Cardiac fibroblast (primary cell): ENCODE measurements around the gene SUGCT.
A peak's percentile ranks its signal among the peaks of the same experiment; 100 is the strongest.
"Not testable (repeated sequence)": the region's sequence is repeated elsewhere in the genome, so short reads cannot be mapped to it uniquely, and the experiment has no call there.

ENCODE experiments used
- DNase-seq, 2 donors: peaks; one replicate each; pipeline versions ENCODE4 v3.0.0 to v3.0.0-alpha.2; 2010; ENCODE audit warnings: low read depth in 2 of 2
- H3K4me3 ChIP-seq, 2 donors: replicated peaks in 1 of 2; 1 replicate in 1 of 2; 2 replicates in 1 of 2; pipeline ENCODE4 v1.5.1; 2011; ENCODE audit warnings: low read depth in 2 of 2, low read length in 2 of 2, mild to moderate bottlenecking in 2 of 2, moderate library complexity in 1 of 2
- CTCF ChIP-seq: IDR thresholded peaks from one replicate; pipeline ENCODE4 v1.5.1; 2011; ENCODE audit warnings: low read depth, mild to moderate bottlenecking, low read length, inconsistent platforms

The SUGCT gene

DNA sequence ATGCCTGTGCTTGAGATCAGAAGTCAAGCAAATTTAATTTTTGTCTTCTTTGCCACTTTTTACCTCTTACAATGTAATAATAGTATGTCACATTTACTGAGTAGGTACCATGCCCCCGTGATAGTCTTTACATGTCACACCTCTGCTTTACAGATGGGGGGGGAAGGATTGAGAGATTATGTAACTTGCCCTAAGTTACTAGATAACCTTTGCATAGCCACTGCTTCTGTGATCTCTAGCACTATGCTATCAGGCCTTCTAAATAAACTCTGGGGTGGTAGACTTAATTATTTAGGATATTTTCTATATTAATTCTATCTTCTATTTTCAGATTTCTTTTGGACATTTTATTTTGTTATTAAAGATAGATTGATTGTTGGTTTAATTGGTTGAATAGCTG, 514.4 kb downstream of the SUGCT start:
- no peak overlapping the region for H3K4me3 ChIP-seq
- no peak for DNase-seq
- no peak for TF ChIP-seq CTCF

- H3K4me3 ChIP-seq, DNase-seq: not testable (repeated sequence)
Measured at GRCh38 chr7:40650903-40651302, 516.1 kb downstream of the SUGCT start.

GRCh38 chr7:40654171-40654570, 519.4 kb downstream of the SUGCT start:
- no peak overlapping the region for H3K4me3 ChIP-seq
- TF ChIP-seq CTCF, result no peak
- DNase-seq, result no peak

- no peak for DNase-seq
- H3K4me3 ChIP-seq, result no peak overlapping the region
- TF ChIP-seq CTCF, result no peak
Measured at GRCh38 chr7:40655426-40655825, 520.6 kb downstream of the SUGCT start.

DNA sequence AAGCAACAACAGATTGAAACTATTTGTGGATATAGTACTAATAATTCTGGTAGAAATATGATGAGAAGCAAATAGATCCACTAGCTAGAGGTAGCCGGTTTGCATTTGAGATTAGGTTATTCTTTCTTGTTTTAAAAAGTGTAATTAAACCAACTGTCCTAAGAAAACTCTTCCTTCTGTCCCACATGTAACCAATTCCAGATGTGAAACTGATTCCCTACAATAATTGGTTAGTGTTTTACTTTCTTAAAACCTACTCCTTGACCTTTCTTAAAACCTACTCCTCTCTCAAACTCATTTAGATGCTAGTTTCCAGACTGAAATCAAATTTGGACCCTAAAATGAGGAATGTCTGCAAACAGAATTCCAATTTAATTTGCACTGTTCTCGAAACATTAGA, 521.5 kb downstream of the SUGCT start:
- TF ChIP-seq CTCF, result no peak
- no peak for DNase-seq
- no peak overlapping the region for H3K4me3 ChIP-seq

DNA sequence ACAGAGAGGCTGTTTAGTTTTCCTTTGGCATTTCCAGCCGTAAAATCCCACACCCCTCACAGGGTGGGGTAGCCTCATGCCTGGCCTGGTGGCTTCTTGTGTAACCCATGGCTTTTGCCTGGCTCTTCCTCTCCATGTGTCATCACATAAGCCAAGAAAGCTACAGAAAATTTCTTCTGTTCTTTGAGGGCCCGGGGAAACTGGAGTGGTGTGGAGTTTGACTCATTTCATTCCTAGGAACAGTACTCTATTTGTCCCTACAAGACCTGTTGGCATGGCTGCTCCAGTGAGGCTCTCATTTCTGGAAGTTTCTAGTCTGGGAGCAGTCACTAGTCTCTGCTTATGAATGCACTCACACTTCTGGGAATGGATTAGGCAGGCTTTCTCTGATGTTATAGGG, 523.9 kb downstream of the SUGCT start:
- no peak overlapping the region for H3K4me3 ChIP-seq
- TF ChIP-seq CTCF, result no peak
- peak; percentile 1 to 44 for DNase-seq

DNA sequence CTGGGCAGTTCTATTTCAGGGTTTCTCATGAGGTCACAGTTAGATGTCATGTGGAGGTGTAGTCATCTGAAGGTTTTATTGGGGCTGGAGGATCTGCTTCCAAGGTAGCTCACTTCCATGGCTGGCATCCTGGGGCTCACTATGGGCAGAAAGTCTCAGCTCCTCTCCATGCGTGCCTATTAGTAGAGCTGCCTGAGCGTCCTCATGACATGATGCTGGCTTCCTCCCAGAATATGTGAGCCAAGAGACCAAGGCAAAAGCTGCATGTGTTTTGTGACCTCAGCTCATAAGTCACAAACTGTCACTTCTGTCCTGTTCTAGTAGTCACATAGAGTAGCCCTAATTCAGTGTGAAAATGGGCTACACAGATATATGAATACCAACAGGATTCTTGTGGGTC, 524.4 kb downstream of the SUGCT start:
- H3K4me3 ChIP-seq, result no peak overlapping the region
- TF ChIP-seq CTCF, result no peak
- peak in 1 of 2 donors; percentile 5 for DNase-seq

DNA sequence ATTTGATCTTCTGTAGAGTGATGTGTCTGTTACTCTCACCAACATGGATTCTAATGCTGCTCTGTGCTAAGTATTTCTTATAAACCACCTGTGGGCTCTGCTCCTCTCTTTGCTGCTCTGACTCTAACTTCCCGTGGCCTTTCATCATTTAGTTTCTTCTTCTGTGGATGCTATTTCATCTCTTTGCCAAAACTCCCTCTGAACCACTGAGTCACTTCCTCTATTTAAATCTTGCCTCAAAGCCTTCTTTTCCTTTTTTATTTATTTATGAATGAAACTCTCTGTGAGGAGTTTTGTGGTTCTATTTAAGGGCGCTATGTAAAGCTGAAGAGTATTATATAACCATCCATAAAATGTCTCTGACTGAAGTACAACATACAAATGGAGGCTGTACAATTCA, 538.5 kb downstream of the SUGCT start:
- H3K4me3 ChIP-seq, result no peak overlapping the region
- peak; percentile 52 to 85 for DNase-seq
- no peak for TF ChIP-seq CTCF
